PC-9 (cell line): ENCODE data around the gene TFPI2. TPM values are rescaled to one million over a fixed set of nuclear protein-coding genes. Genes with fewer than 3 reads are reported as not detected.
A peak's percentile ranks its signal among the peaks of the same experiment; 100 is the strongest.

ENCODE experiments used
- Bru-seq: library from RNA; stranded (reverse); fragments of 400-500 nt; gene quantifications from one replicate; lab custom pipeline; 2021; lab: Mats Ljungman, UMichigan
- BruChase-seq, 2 experiments: library from RNA; stranded (reverse); fragments of 400-500 nt; gene quantifications; one replicate each; lab custom pipeline; 2021; lab: Mats Ljungman, UMichigan
- BruUV-seq: library from RNA; stranded (reverse); fragments of 400-500 nt; replicated peaks from 2 replicates; lab custom pipeline; 2021; lab: Mats Ljungman, UMichigan
- CTCF ChIA-PET: fragments of 300-600 bp; sonication (Branson Sonifier 250); formaldehyde crosslinking; loops from one replicate; lab custom pipeline; 2022; ENCODE audit warnings: antibody characterized with exemption; lab: Charles Lee
- POLR2A ChIA-PET: fragments of 300-600 bp; sonication (Branson Sonifier 250); formaldehyde crosslinking; loops from one replicate; lab custom pipeline; 2022; ENCODE audit warnings: antibody characterized with exemption; ENCODE audit not compliant: unreplicated experiment; lab: Charles Lee
- DNase-seq, 2 experiments: peaks; one replicate each; pipeline versions ENCODE4 v3.0.0 to v3.0.0-alpha.2; 2015 to 2022; ENCODE audit warnings: mixed read lengths in 1 of 2
- H2AFZ ChIP-seq: fragments of 200-600 bp; sonication (generic); 2 replicates; pipeline ENCODE4 v1.8.1; 2017; ENCODE audit warnings: antibody characterized with exemption
- H3F3A ChIP-seq: fragments of 200-600 bp; sonication (generic); 2 replicates; pipeline ENCODE4 v1.8.1; 2017; ENCODE audit warnings: antibody characterized with exemption, mild to moderate bottlenecking, low read depth; ENCODE audit not compliant: insufficient read depth
- H3K27ac ChIP-seq: fragments of 200-600 bp; sonication (generic); 2 replicates; pipeline ENCODE4 v1.6.1; 2016; ENCODE audit warnings: mixed run types
- H3K27me3 ChIP-seq: fragments of 200-600 bp; sonication (generic); 2 replicates; pipeline ENCODE4 v1.6.1; 2016; ENCODE audit warnings: low read depth, mixed run types; ENCODE audit not compliant: insufficient read depth
- H3K36me3 ChIP-seq: fragments of 200-600 bp; sonication (generic); 2 replicates; pipeline ENCODE4 v1.6.1; 2016; ENCODE audit warnings: low read depth, mixed run types
- H3K4me1 ChIP-seq: fragments of 200-600 bp; sonication (generic); replicated peaks from 2 replicates; pipeline ENCODE4 v1.6.1; 2016; ENCODE audit warnings: mixed run types; ENCODE audit not compliant: insufficient read depth
- H3K4me2 ChIP-seq: fragments of 200-600 bp; sonication (generic); 2 replicates; pipeline ENCODE4 v1.6.1; 2017; ENCODE audit warnings: mixed run types
- H3K4me3 ChIP-seq: fragments of 200-600 bp; sonication (generic); 2 replicates; pipeline ENCODE4 v1.6.1; 2016; ENCODE audit warnings: mixed run types
- H3K79me2 ChIP-seq: fragments of 200-600 bp; sonication (generic); 2 replicates; pipeline ENCODE4 v1.6.1; 2017; ENCODE audit warnings: low read depth, mixed run types
- H3K9me2 ChIP-seq: fragments of 200-600 bp; sonication (generic); 2 replicates; pipeline ENCODE4 v1.8.1; 2017; ENCODE audit warnings: mild to moderate bottlenecking; ENCODE audit not compliant: insufficient read depth
- H3K9me3 ChIP-seq: fragments of 200-600 bp; sonication (generic); 2 replicates; pipeline ENCODE4 v1.8.1; 2016; ENCODE audit warnings: low read depth; ENCODE audit not compliant: insufficient read depth
- H4K20me1 ChIP-seq: fragments of 200-600 bp; sonication (generic); 2 replicates; pipeline ENCODE4 v1.8.1; 2017; ENCODE audit not compliant: insufficient read depth
- EZH2 ChIP-seq: fragments of 200-600 bp; sonication (generic); IDR thresholded peaks from 2 replicates; pipeline ENCODE4 v1.8.0; 2017; ENCODE audit warnings: antibody characterized with exemption, low read depth
- intact Hi-C: fragments of 100-400 bp; cut with micrococcal nuclease; formaldehyde crosslinking; loops from one replicate; pipeline ENCODE4 v1.10.0; 2022; ENCODE audit not compliant: unreplicated experiment
- long read RNA-seq: library from polyadenylated mRNA; stranded (forward); transcript quantifications from one replicate; pipeline ENCODE4 v2.0.0, GENCODE V29; 2022
- total RNA-seq: library from RNA; stranded (reverse); gene quantifications from 2 replicates; pipeline ENCODE4 v1.2.3, GENCODE V29; 2021
- TF ChIP-seq, protein P1 (sequence below): fragments of 200-600 bp; sonication (generic); conservative IDR thresholded peaks from 2 replicates; pipeline ENCODE4 v1.6.1; 2017; ENCODE audit warnings: mixed run types, antibody characterized with exemption, mild to moderate bottlenecking, moderate library complexity

TFPI2 gene
- 67.3 and 86.1 TPM in 2 replicates for total RNA-seq
- Bru-seq, nascent RNA = percentile 99 among the genes with signal in this experiment
- BruChase-seq, experiment 1, labeled RNA remaining after a 2-hour chase = percentile 99 among the genes with signal in this experiment
- percentile 100 among the genes with signal in this experiment for BruChase-seq, experiment 2, labeled RNA remaining after a 6-hour chase
- long read RNA-seq, transcript TFPI2-201 (5 exons, 2,445 nt) = major isoform, 110 of 118 reads
- long read RNA-seq, partial matches to known transcripts = 1 of 118 reads
- long read RNA-seq, other reads (novel, unspliced or antisense) = 7 of 118 reads

GRCh38 chr7:93890464-93891068 is at the start of gene TFPI2:
TSS of gene TFPI2 (minus strand) at chr7:93890753. CDS start at chr7:93890678, 75 bp downstream.
- no TSS peak for BruUV-seq
- no peaks in the 10 kb centered on the region for H3K27me3 ChIP-seq
- no peaks in the 10 kb centered on the region for H3F3A ChIP-seq
- 0 out of 2 replicates have a peak, but pooled peaks cover 7% of the 10 kb centered on the region for H3K36me3 ChIP-seq
- peak; percentile 89 to 94 for DNase-seq
- peak within 1 kb of the TSS; percentile 91 for H3K4me3 ChIP-seq
- intact Hi-C loops = loop anchor here (1.0 to 10.0 kb wide), 6 partner anchors 24 to 507 kb away; partner anchors contain the start of gene BET1
- H3K79me2 ChIP-seq = no peaks in the 10 kb centered on the region
- H3K9me3 ChIP-seq = no peaks in the 10 kb centered on the region
- H3K4me1 ChIP-seq = peaks cover 17% of the 10 kb centered on the region
- no peaks in the 10 kb centered on the region for H3K9me2 ChIP-seq
- H3K4me2 ChIP-seq = peak within 1 kb of the TSS; percentile 84
- POLR2A ChIA-PET = interaction anchor here (0.5 to 0.7 kb wide), 3 partner anchors 22 to 392 kb away, joined by 3 to 4 read pairs (median 4); no protein-coding TSS in a partner anchor
- TF ChIP-seq EZH2 = no peak
- TF ChIP-seq, protein P1, sequence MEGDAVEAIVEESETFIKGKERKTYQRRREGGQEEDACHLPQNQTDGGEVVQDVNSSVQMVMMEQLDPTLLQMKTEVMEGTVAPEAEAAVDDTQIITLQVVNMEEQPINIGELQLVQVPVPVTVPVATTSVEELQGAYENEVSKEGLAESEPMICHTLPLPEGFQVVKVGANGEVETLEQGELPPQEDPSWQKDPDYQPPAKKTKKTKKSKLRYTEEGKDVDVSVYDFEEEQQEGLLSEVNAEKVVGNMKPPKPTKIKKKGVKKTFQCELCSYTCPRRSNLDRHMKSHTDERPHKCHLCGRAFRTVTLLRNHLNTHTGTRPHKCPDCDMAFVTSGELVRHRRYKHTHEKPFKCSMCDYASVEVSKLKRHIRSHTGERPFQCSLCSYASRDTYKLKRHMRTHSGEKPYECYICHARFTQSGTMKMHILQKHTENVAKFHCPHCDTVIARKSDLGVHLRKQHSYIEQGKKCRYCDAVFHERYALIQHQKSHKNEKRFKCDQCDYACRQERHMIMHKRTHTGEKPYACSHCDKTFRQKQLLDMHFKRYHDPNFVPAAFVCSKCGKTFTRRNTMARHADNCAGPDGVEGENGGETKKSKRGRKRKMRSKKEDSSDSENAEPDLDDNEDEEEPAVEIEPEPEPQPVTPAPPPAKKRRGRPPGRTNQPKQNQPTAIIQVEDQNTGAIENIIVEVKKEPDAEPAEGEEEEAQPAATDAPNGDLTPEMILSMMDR = 0 out of 2 replicates have a peak, but pooled peaks have one; percentile 0
- H3K27ac ChIP-seq = peak within 1 kb of the TSS; percentile 68
- H4K20me1 ChIP-seq = no peaks in the 10 kb centered on the region
- H2AFZ ChIP-seq = peak within 1 kb of the TSS; percentile 92
- CTCF ChIA-PET = interaction anchor here (0.6 to 1.1 kb wide), 4 partner anchors 27 to 105 kb away, joined by 3 to 8 read pairs (median 4); no protein-coding TSS in a partner anchor

- H3F3A ChIP-seq = no peaks in the 10 kb centered on the region
- BruUV-seq = no TSS peak
- CTCF ChIA-PET = no interaction called here
Observed at GRCh38 chr7:93938293-93938692, 47.7 kb upstream of the TFPI2 start.

DNA sequence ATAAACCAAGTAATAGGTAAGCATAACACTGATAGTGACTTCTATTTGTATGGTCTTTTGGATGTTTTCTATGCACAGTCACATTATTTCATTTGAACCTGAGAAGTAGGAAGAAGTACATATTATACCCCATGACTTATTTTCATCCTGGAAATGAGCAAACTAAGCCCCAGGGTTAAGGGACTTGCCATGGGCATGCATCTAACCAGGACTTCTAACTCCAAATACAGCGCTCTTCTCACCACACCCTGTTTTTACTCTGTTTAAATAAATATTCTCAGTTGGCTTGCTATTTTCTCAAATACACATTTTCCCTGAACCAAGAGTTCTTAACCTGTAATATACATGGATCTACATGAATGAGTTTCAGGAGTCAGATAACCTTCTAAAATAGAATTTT is 47.3 kb upstream of the TFPI2 start:
- Histone ChIP-seq H3K36me3 (no peaks in the 10 kb centered on the region), H2AFZ (no peak overlapping the region), H3F3A (no peaks in the 10 kb centered on the region), H3K9me2 (no peaks in the 10 kb centered on the region), H3K27me3 (no peaks in the 10 kb centered on the region), H3K9me3 (no peaks in the 10 kb centered on the region), H4K20me1 (no peaks in the 10 kb centered on the region), H3K27ac (no peak overlapping the region), H3K79me2 (no peaks in the 10 kb centered on the region), H3K4me2 (no peak overlapping the region), H3K4me1 (no peaks in the 10 kb centered on the region), H3K4me3 (no peak overlapping the region)
- TF ChIP-seq, protein P1 = no peak
- no peak for TF ChIP-seq EZH2
- no TSS peak for BruUV-seq
- CTCF ChIA-PET = no interaction called here
- DNase-seq = no peak
- intact Hi-C loops = no loop called here
- POLR2A ChIA-PET = no interaction called here

More at GRCh38 chr7:93938293-93938692, 47.7 kb upstream of the TFPI2 start:
- Histone ChIP-seq H4K20me1 (no peaks in the 10 kb centered on the region), H3K27me3 (no peaks in the 10 kb centered on the region), H3K9me3 (no peaks in the 10 kb centered on the region), H3K79me2 (no peaks in the 10 kb centered on the region), H3K4me1 (no peaks in the 10 kb centered on the region), H3K9me2 (no peaks in the 10 kb centered on the region), H3K4me3 (no peak overlapping the region), H3K27ac (no peak overlapping the region), H3K36me3 (no peaks in the 10 kb centered on the region), H2AFZ (no peak overlapping the region), H3K4me2 (no peak overlapping the region)
- POLR2A ChIA-PET = no interaction called here
- DNase-seq = no peak
- TF ChIP-seq, protein P1 = no peak
- TF ChIP-seq EZH2 = no peak
- intact Hi-C loops = no loop called here
